Measurements from ENCODE around the gene LYST.

GRCh38 chr1:235661568-235661967 is 205.1 kb downstream of the LYST start:
- no peak for TF ChIP-seq CTCF (conservative IDR thresholded peaks at IDR 0.05 in 1 of 2, IDR thresholded peaks at IDR 0.05 in 1 of 2; ENCODE audit: low read depth in 1 of 2, low read length in 2 of 2)
- TF ChIP-seq EZH2 (IDR thresholded peaks at IDR 0.05; ENCODE audit: low read length, missing control alignments) = no peak

All from fibroblast of lung (primary cell).